HG03097 (cell line): Measurements from ENCODE around the gene PEAK1.

Experiments
- ATAC-seq: cut with Tn5 transposase; IDR thresholded peaks from one replicate; pipeline ENCODE4 v1.9.1; 2021; ENCODE audit not compliant: unreplicated experiment, low FRiP score

PEAK1 gene

GRCh38 chr15:77370580-77370979, 49.3 kb downstream of the PEAK1 start:
- ATAC-seq, result no peak

GRCh38 chr15:77369168-77369567, 50.7 kb downstream of the PEAK1 start:
- no peak for ATAC-seq

GRCh38 chr15:77367631-77368030, 52.3 kb downstream of the PEAK1 start:
- ATAC-seq, result no peak

- no peak for ATAC-seq
Observed at GRCh38 chr15:77361456-77361855, 58.4 kb downstream of the PEAK1 start.

GRCh38 chr15:77358545-77359240, 61.2 kb downstream of the PEAK1 start:
- ATAC-seq, result no peak

- ATAC-seq, result no peak
Observed at GRCh38 chr15:77356305-77356704, 63.6 kb downstream of the PEAK1 start.

GRCh38 chr15:77355321-77355720, 64.6 kb downstream of the PEAK1 start:
- ATAC-seq, result no peak

- ATAC-seq, result no peak
Observed at GRCh38 chr15:77354063-77354462, 65.8 kb downstream of the PEAK1 start.

GRCh38 chr15:77352887-77353286, 67.0 kb downstream of the PEAK1 start:
- no peak for ATAC-seq

- ATAC-seq, result no peak
Observed at GRCh38 chr15:77350792-77351191, 69.1 kb downstream of the PEAK1 start.

- no peak for ATAC-seq
Observed at GRCh38 chr15:77349666-77350065, 70.2 kb downstream of the PEAK1 start.

- ATAC-seq, result no peak
Observed at GRCh38 chr15:77348511-77348910, 71.4 kb downstream of the PEAK1 start.

GRCh38 chr15:77347197-77347596, 72.7 kb downstream of the PEAK1 start:
- ATAC-seq, result no peak

- no peak for ATAC-seq
Observed at GRCh38 chr15:77346245-77347036, 73.5 kb downstream of the PEAK1 start.

GRCh38 chr15:77342807-77343206, 77.1 kb downstream of the PEAK1 start:
- ATAC-seq, result no peak

- no peak for ATAC-seq
Observed at GRCh38 chr15:77340245-77340644, 79.7 kb downstream of the PEAK1 start.

- ATAC-seq, result no peak
Observed at GRCh38 chr15:77336006-77336405, 83.9 kb downstream of the PEAK1 start.

GRCh38 chr15:77335298-77335697, 84.6 kb downstream of the PEAK1 start:
- ATAC-seq, result no peak

- ATAC-seq, result no peak
Observed at GRCh38 chr15:77333166-77333565, 86.7 kb downstream of the PEAK1 start.

GRCh38 chr15:77329202-77329601, 90.7 kb downstream of the PEAK1 start:
- ATAC-seq, result no peak

GRCh38 chr15:77327844-77328529, 91.9 kb downstream of the PEAK1 start:
- ATAC-seq, result no peak

- ATAC-seq, result no peak
Observed at GRCh38 chr15:77327168-77327567, 92.7 kb downstream of the PEAK1 start.
